ENCODE measurements around the gene LRP8.

GRCh38 chr1:53350853-53351767 lies 23.2 kb upstream of the LRP8 start:
- TF ChIP-seq CTCF (IDR thresholded peaks at IDR 0.05; ENCODE audit: poor library complexity) (no peak), EZH2 (IDR thresholded peaks at IDR 0.05; ENCODE audit: borderline replicate concordance) (no peak)

All from hepatocyte (in vitro differentiated cells).